NK-92 (cell line): ENCODE measurements around the gene CCDC89.
"Not testable (repeated sequence)": the region's sequence is repeated elsewhere in the genome, so short reads cannot be mapped to it uniquely, and the experiment has no call there.

Experiments used
- DNase-seq: peaks from one replicate; lab custom pipeline; 2025; ENCODE audit not compliant: unreplicated experiment; lab: John Stamatoyannopoulos, UW

The CCDC89 gene

DNA sequence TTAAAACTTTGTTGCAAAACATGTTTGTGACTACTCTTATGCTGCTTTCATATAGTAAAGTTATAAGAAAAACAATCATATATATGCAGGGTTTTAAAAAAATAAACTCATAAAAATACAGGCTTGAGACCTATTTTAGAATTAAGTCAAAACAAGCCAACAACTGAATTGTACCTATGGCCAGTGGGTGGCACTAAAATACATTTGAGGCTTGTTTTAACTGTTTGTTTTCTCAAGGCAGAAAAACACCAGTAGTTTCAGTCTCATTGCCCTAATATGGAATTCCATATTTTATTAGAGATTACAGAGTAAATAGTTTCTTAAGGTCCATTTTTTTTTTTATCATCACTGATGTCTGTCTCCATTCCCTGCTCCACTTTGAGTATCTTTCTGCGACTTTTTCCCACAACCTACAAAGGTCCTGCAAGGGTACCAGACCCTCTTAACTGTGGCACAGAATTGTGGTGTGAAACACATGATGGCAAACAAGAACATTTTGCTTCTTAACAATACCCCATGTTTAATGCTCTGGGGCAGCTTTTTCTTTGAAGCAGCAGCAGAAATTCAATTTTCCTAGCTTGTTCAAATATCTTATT is 8.5 kb upstream of the CCDC89 start:
- DNase-seq: no peak

- DNase-seq: no peak
Measured at GRCh38 chr11:85685125-85685819, 723 bp downstream of the CCDC89 start.

GRCh38 chr11:85682330-85683305 is 3.4 kb downstream of the CCDC89 start:
- DNase-seq: no peak

DNA sequence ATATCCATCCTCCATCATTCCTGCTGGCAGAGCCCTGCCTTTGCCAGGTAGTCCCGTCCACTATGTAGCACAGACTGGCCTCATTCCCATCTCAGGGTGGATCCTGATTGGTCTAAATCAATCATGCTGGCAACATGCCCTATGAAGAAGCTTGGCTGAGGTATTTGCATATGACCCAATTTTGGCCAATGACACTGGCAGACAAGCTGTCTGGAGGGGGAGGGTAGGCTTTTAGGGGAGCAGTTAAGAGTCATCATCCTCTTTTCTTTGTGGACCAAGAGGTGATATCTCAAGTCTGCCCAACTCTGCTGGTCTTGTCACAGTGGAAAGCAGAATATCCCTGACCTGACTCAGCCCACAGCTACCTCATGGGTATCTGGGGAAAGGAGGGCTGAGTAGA is 5.1 kb downstream of the CCDC89 start:
- no peak for DNase-seq

DNA sequence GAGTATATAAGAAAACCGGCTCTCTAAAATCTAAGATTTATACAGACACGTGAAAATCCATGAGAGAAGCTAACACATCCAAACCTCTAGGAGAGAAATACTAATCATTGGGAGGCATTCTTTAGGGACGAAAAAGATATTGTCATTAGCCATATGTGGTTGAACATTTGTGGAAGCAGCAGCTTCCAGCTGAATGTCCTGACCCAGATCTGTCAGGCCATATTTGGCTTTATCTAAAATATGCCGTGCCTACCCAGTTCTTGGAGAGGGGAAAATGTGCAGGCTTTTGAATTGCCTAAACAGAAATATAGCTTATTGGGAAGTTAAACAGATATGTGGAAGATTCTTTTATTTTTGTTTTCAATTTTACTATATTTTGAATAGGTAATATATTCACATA is 6.4 kb downstream of the CCDC89 start:
- no peak for DNase-seq

DNA sequence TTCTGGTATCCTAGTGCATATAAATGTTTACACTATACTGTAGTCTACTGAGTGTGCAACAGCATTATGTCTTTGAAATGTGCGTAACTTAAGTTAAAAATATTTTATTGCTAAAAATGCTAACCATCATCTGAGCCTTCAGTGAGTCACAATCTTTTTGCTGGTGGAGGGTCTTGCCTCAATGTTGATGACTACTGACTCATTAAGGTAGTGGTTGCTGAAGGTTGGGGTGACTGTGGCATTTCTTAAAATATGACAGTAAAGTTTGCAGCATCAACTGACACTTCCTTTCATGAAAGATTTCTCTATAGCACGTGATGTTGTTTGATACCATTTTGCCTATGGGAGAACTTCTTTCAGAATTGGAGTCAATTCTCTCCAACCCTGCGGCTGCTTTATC is 12.6 kb downstream of the CCDC89 start:
- DNase-seq: no peak

GRCh38 chr11:85672105-85672902 is 13.7 kb downstream of the CCDC89 start:
- no peak for DNase-seq

DNA sequence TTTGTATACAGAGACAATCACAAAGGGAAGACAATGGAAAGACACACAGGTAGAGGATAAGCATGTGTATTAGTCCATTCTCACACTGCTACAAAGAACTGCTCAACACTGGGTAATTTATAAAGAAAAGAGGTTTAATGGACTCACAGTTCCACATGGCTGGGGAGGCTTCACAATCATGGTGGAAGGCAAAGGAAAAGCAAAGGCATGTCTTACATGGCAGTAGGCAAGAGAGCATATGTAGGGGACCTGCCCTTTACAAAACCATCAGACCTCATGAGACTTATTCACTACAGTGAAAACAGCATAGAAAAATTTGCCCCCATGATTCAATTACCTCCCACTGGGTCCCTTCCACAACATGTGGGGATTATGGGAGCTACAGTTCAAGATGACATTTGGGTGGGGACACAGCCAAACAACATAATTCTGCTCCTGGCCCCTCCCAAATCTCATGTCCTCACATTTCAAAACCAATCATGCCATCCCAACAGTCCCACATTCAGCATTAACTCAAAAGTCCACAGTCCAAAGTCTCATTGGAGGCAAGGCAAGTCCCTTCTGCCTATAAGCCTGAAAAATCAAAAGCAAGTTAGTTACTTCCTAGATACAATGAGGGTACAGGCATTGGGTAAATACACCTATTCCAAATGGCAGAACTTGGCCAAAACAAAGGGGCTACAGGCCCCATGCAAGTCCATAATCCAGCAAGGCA is 14.9 kb downstream of the CCDC89 start:
- not testable (repeated sequence) for DNase-seq

DNA sequence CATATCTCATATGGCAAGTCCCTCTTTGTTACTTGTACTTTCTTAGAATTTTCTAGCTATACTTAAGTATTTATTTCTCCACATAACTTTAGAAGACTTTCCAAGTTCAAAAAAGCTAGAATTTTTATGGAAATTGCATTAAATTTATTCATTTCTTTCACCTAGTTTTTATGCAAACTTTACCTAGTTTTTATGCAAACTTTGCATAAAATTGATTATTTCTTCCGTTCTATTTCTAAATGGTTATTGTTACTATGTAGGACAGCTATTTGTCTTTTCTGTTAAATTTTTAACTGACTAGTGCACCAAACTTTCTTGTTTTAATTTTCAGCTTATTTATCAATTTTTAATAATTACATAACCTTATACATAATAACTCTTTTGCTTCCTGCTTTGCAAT is 17.8 kb downstream of the CCDC89 start:
- DNase-seq: no peak

DNA sequence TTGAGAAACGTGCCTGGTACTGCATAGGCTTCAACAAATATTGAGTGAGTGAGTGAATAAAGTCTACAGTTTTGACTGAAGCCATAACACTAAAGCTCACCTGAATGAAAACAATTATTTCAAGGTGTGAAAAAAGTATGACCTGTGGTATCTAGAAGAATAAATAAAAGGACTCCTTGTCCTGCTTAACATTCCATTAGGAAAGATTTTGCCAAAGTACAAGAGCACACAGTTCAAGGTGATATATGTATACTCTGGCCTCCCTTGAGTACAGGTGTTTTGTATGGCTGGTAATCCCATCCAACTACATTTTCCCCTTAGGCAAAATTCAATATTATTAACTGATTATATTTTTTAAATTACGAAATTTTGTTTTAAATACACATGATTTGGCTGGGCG is 19.3 kb downstream of the CCDC89 start:
- DNase-seq: no peak

DNA sequence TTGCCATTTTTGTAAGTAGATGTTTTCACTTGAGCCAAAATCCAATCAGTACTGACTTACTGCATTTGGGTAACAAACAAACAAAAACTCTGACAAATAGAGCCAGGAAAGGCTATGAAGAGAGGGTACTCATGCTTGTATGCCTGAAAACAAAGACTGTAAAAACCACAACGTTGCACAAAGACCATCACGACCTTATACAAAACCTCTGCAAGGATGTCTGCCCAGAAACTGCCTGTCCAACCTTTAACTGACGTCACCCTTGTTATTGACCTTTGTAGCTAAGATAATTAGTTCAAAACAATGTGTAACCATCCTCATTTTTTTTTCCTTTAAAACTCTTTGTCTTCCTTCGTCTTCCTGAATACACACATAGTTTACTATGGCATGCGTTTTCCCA is 20.3 kb downstream of the CCDC89 start:
- DNase-seq: no peak

DNA sequence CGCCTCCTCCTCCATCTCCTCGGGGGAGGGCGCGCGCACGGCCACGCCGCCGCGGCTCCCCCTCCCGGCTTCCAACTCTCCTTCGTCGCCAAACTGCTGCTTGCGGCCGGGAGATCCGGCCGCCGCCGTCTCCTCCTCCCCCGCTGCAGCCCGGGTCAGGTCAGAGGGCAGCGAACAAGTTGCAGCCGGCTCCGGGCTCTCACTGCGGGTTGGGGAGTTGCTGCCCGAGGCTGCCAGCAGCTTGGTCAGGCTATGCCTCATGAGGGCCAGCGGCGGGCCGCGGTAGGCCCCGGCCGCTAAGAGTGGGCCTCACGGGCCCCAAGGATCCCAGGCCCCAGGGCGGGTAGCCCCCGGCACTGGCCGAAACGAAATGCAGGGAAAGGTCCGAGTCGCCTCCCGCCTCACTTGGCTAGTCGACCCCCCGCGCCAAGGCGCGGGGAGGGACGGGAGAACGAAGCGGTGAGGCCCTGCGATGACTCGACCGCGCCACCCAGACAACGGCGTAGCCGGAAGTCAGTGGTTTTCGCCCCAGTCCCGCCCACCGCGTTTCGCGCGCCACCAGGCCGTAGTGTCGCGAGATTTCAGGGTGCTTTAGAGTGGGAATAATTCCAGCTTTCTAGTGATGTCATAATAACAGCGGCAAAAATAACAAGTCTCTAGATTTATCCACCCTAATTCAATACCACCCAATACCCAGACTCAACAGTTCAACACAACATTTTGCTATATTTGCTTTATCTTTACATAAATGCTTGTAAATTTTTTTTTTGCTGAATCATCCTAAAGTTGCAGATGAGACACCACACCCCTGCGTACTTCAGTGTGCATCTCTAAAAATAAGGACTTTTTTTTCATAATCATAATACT is 21.1 kb downstream of the CCDC89 start, which contains the start of gene CREBZF:
TSS of gene CREBZF (minus strand) at position 515 of the 867 bp plus-strand sequence. CDS start at position 261, 254 bp downstream.
- DNase-seq: peak; percentile 54

DNA sequence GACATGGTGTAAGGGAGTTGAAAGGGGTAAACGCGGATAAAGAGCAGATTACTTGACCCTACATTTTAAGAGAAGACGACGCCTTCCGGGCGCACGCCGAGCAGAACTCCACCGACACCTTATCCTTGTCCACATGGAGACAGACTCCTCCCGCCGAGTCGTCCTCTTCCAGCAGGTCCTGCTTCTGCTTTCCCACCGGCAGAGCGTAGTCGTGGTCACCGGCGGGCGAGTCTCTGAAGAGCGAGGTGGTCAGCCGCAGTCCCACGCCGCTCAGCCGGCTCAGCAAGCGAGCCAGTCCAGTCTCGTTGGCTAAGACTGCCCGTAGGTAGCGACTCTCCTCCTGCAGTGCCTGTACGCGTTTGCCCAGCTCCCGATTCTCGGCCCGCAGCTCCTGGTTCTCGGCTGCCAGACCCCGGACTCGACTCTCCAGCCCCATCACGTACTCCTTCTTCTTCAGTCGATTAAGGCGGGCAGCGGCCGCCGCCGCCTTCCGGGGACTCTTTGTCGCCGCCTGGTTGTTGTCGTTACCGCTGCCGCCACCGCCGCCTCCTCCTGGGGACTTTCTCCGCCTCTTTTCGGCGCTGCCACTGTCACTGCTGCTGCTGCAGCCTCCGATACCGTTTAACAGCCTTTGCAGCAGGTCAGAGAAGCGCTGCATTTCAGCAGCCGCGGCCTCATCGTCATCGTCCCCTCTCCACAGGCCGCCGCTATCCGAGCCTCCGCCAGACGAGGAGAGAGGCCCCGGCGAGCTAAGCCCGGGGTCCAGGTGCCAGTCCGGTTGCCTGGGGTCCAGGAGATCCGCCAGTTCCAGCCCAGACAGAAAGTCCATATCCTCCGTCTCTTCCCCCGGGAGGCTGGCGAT is 22.0 kb downstream of the CCDC89 start:
- DNase-seq: peak; percentile 37

GRCh38 chr11:85663080-85663752 is 22.8 kb downstream of the CCDC89 start:
- no peak for DNase-seq

DNA sequence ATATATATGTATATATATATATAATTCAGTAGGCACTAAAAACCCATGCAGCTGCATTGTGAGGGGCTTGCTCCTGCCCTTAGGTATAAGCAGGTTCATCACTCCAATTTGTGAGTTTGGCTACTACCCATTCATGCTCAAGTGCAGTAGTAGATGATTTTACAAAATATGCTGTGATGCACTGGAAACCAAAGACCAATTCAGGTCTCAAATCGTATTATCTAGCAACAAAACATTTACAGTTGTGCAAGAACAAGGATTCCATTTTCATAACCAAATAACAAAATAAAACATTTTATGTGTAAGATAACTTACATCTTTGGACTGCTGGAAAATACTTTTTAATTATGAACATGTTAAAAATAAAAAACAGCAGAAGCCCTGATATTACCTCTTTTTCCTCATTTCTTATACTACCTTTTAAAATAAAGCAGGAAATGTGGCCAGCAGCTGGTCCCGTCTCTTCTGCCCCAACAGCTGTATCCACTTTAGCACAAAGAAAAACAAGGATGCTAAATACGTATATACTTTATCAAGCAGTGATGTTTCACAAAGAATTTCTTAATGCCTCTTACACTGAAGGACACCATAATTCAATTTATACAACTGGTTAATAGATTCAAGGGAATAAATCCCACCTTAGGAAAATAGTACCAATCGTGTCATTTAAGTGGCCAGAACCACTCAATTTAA is 23.9 kb downstream of the CCDC89 start:
- no peak for DNase-seq

DNA sequence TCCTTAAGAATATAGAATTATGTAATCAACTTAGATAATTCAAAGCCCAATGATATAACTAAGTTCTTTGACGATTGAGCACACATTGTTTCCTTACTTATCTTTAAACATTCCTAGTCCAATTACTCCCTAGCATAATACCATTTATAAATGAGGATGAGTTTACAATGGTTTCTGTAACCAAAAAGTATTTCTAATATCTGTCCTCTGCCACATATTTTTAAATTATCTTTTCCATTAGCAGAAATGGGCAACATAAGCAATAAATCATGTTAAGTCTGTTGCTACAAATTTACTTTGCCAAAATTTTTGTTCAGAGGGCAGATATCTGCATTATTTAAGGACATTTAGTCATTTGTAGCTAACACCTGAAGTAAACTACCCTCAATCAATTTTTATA is 27.8 kb downstream of the CCDC89 start:
- DNase-seq: no peak

- DNase-seq: no peak
Measured at GRCh38 chr11:85656777-85657176, 29.2 kb downstream of the CCDC89 start.
